Measurements from ENCODE around the gene ARL6IP4. TPM values are rescaled to one million over a fixed set of nuclear protein-coding genes. Genes with fewer than 3 reads are reported as not detected.

ARL6IP4 gene
- total RNA-seq, 1 donor from 2014 or later: 173 TPM

DNA sequence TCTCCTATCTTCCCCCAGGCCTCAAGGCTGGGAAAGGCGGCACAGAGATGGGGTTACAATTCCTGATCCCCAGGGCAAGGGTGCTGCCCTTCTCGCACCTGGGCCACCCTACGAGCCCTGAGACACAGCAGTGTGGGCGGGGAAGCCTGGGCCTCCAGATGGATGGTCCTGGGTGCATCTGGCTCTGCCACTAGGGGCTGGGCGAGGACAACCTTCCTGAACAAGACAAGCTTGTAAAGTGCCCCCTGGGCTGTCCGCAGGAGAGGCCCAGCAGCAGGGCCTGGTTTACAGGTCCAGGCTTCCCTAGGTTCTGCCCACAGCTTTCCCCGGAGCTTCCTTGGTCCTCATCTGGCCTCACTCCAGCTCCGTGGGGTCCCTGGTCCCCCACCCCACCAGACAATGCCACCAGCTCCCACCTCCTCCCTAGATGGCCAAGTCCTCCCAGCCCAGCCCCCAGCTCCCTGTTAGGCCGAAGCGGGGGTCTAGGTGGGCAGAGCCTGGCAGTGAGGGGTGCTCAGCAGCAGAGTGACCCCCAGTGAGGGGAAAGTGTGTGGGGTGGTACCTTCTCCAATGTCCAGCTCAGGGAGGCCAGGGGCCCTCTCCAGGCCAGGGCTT is 8.9 kb downstream of the ARL6IP4 start:
- no peak for DNase-seq (ENCODE audit: low read depth, low spot score)
- H3K36me3 Mint-ChIP-seq (ENCODE audit: low read depth): no peaks in the 10 kb centered on the region
- H3K27me3 Mint-ChIP-seq (ENCODE audit: low read depth): no peaks in the 10 kb centered on the region
- no peaks in the 10 kb centered on the region for H3K9me3 Mint-ChIP-seq
- TF ChIP-seq, protein P1, sequence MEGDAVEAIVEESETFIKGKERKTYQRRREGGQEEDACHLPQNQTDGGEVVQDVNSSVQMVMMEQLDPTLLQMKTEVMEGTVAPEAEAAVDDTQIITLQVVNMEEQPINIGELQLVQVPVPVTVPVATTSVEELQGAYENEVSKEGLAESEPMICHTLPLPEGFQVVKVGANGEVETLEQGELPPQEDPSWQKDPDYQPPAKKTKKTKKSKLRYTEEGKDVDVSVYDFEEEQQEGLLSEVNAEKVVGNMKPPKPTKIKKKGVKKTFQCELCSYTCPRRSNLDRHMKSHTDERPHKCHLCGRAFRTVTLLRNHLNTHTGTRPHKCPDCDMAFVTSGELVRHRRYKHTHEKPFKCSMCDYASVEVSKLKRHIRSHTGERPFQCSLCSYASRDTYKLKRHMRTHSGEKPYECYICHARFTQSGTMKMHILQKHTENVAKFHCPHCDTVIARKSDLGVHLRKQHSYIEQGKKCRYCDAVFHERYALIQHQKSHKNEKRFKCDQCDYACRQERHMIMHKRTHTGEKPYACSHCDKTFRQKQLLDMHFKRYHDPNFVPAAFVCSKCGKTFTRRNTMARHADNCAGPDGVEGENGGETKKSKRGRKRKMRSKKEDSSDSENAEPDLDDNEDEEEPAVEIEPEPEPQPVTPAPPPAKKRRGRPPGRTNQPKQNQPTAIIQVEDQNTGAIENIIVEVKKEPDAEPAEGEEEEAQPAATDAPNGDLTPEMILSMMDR (conservative IDR thresholded peaks at IDR 0.05): no peak
- H3K4me3 Mint-ChIP-seq: no peak overlapping the region
- H3K4me1 Mint-ChIP-seq: peaks cover 11% of the 10 kb centered on the region
- H3K27ac Mint-ChIP-seq (ENCODE audit: unreplicated experiment): no peak overlapping the region

DNA sequence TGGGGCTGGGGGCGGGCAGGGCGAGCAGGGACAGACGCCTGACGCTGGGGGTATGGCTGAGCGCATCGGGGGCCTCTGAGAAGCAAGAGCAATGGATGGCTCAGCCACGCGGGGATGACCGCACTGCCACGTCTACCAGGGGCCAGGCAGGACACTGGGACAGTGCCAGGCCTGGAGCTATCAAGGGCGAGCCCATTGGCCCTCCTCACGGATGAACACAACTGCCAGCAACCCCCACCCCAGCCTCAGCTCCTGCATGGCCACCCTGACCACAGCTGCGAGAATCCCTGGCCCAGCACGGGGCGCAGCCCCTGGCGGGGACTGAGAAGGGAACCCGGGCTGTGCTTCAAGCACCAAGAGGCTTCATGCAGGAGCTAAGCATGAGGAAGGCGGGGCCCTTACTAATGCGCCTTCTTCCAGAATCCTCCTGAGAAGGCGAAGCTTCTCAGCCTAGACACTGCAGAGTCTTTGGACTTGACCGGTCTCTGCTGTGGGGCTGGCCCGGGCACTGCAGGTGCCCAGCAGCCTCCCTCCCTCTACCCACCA is 9.5 kb downstream of the ARL6IP4 start:
- no peaks in the 10 kb centered on the region for H3K36me3 Mint-ChIP-seq (ENCODE audit: low read depth)
- no peak overlapping the region for H3K27ac Mint-ChIP-seq (ENCODE audit: unreplicated experiment)
- no peak for DNase-seq (ENCODE audit: low read depth, low spot score)
- peaks cover 5% of the 10 kb centered on the region for H3K4me1 Mint-ChIP-seq
- TF ChIP-seq, protein P1 (conservative IDR thresholded peaks at IDR 0.05): no peak
- no peak overlapping the region for H3K4me3 Mint-ChIP-seq
- no peaks in the 10 kb centered on the region for H3K9me3 Mint-ChIP-seq
- H3K27me3 Mint-ChIP-seq (ENCODE audit: low read depth): no peaks in the 10 kb centered on the region

DNA sequence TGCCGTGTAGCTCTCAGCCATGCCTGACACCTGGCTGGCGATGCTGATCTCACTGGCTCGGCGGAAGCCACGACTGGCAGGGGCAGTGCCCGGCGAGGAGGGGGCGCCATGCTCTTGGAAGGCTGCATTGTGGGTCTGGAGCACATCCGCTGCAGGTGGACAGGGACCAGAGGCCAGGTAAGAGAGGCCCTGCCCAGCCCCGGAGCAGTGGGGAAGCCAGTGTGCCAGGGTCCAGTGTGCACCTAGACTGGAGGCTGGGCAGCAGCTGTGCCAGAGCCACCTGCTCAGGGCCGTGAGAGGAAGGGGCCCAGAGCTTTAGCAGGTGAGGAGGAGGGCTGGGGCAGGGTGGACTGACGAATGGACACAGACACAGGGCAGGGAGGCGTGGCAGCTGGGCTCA is 10.1 kb downstream of the ARL6IP4 start:
- Mint-ChIP-seq H3K9me3 (no peaks in the 10 kb centered on the region), H3K36me3 (ENCODE audit: low read depth) (no peaks in the 10 kb centered on the region), H3K27ac (ENCODE audit: unreplicated experiment) (no peak overlapping the region), H3K4me3 (no peak overlapping the region), H3K4me1 (no peaks in the 10 kb centered on the region), H3K27me3 (ENCODE audit: low read depth) (no peaks in the 10 kb centered on the region)
- no peak for DNase-seq (ENCODE audit: low read depth, low spot score)
- TF ChIP-seq, protein P1 (conservative IDR thresholded peaks at IDR 0.05): no peak

DNA sequence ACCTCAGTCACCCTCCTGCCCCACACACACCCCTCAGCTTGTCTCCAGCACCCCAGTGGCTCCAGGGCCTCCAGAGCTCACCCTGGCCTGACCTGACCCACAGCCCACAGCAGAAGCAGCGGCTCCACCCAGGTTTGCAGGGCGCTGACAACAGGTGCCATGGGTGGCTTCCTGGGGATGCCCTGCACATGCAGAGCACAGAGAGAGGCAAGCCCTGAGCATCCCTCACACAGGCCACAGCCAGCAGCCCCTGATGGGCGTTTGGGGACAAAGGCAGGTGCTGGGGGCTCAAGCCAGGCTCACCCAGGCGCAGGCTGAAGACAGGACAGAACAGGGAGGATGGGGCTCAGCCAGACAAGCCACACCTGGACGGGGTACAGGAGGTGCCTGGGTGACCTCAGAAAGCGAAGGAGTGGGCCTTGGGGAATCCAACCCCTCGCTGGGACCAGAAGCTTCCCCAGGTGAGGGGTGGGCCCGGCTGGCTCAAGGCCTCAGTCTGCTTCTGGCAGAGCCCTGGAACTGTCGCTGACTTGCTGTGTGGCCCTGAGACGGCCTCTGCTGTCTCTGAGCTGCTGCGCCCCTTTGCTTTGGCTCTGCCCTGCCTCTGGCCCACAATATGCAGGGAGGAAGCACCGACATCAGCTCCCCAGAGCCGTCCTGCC is 10.6 kb downstream of the ARL6IP4 start:
- DNase-seq (ENCODE audit: low read depth, low spot score): no peak
- TF ChIP-seq, protein P1 (conservative IDR thresholded peaks at IDR 0.05): no peak
- no peaks in the 10 kb centered on the region for H3K27me3 Mint-ChIP-seq (ENCODE audit: low read depth)
- H3K9me3 Mint-ChIP-seq: no peaks in the 10 kb centered on the region
- no peaks in the 10 kb centered on the region for H3K36me3 Mint-ChIP-seq (ENCODE audit: low read depth)
- no peak overlapping the region for H3K4me3 Mint-ChIP-seq
- H3K27ac Mint-ChIP-seq (ENCODE audit: unreplicated experiment): no peak overlapping the region
- H3K4me1 Mint-ChIP-seq: no peaks in the 10 kb centered on the region

DNA sequence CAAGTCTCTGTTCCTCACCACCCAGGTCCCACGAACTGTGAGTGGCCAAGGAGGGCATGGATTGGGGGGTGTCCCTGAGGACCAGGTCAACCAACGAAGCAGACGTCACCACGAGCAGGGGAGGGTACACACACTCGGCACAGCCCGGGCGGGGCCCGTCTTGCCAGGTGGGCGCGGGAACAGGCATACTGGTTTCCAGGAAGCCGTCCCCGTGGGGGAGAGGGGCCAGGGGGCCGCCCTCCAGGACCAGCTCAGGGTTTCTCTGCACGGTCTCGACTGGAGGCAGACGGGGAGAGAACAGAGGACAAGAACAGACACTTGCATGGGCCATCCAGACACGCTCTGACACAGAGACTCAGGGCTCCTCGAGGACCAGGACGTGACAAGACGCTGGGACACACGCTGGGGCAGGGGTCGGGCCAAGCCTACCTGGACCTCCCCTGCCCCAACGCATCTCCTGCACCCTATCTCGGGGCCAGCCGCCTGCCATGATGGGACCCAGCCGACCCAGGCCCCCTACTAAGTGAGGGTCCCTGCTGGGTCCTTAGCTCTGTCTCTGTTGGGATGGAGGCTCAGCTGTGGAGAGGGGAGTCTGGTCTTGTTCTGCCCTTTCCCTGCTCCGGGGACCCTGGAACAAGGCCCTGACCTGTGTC is 11.3 kb downstream of the ARL6IP4 start:
- Mint-ChIP-seq H3K9me3 (no peaks in the 10 kb centered on the region), H3K27me3 (ENCODE audit: low read depth) (no peaks in the 10 kb centered on the region), H3K4me1 (no peaks in the 10 kb centered on the region), H3K27ac (ENCODE audit: unreplicated experiment) (peak overlapping the region; percentile 71), H3K4me3 (no peak overlapping the region), H3K36me3 (ENCODE audit: low read depth) (no peaks in the 10 kb centered on the region)
- DNase-seq (ENCODE audit: low read depth, low spot score): no peak
- TF ChIP-seq, protein P1 (conservative IDR thresholded peaks at IDR 0.05): no peak

Data from neural crest cell (in vitro differentiated cells).